HepG2 (cell line): ENCODE results near the gene MRPL34. TPM values are rescaled to one million over a fixed set of nuclear protein-coding genes. Genes with fewer than 3 reads are reported as not detected.

ENCODE experiments used
- CHCHD3 ChIP-seq: sonication (generic); formaldehyde crosslinking; IDR thresholded peaks from 2 replicates; pipeline ENCODE4 v1.8.0; 2022; ENCODE audit warnings: mild to moderate bottlenecking, missing genetic modification reagents, moderate library complexity
- MTA1 ChIP-seq: sonication (generic); formaldehyde crosslinking; IDR thresholded peaks from 2 replicates; pipeline ENCODE4 v1.4.0; 2020; ENCODE audit warnings: missing genetic modification reagents, mild to moderate bottlenecking, borderline replicate concordance
- PLRG1 ChIP-seq: fragments of 450-650 bp; conservative IDR thresholded peaks from 2 replicates; pipeline ENCODE4 v1.6.1; 2016
- SOX6 ChIP-seq, 2 experiments: fragments of 450-650 bp in 1 of 2; sonication (generic) in 1 of 2; formaldehyde crosslinking in 1 of 2; IDR thresholded peaks; 2 replicates each; pipeline versions ENCODE4 v1.4.0 to v1.6.1; 2017 to 2020; ENCODE audit warnings: antibody characterized with exemption in 1 of 2, mild to moderate bottlenecking in 1 of 2, missing genetic modification reagents in 1 of 2
- TCF12 ChIP-seq, 2 experiments: fragments of 450-650 bp in 1 of 2; sonication (generic) in 1 of 2; formaldehyde crosslinking in 1 of 2; IDR thresholded peaks; 2 replicates each; pipeline versions ENCODE4 v1.6.1 to v1.8.0; 2017 to 2022; ENCODE audit warnings: antibody characterized with exemption in 1 of 2, mild to moderate bottlenecking in 1 of 2, missing genetic modification reagents in 1 of 2, moderate library complexity in 1 of 2
- ZNF24 ChIP-seq: fragments of 450-650 bp; IDR thresholded peaks from 2 replicates; pipeline ENCODE4 v1.6.1; 2017; ENCODE audit warnings: antibody characterized with exemption, mild to moderate bottlenecking
- polyA plus RNA-seq, 8 experiments: library from polyadenylated mRNA; depleted of rRNA in 3 of 8; stranded (reverse) in 7 of 8; unstranded in 1 of 8; fragments of >200 nt; fragmentation: Illumina TruSeq in 4 of 8; extraction: Trizol in 4 of 8; gene quantifications; 2 replicates each; pipeline versions ENCODE4 v1.2.1 to v1.2.3, GENCODE V29; 2011 to 2016; ENCODE audit warnings: low read depth in 4 of 8, missing spikeins in 1 of 8, mixed read lengths in 1 of 8; ENCODE audit not compliant: insufficient read depth in 1 of 8
- total RNA-seq, 5 experiments: library from RNA; depleted of rRNA; stranded (reverse); fragments of >200 nt; fragmentation: Illumina TruSeq; extraction: Trizol; gene quantifications; 2 replicates each; pipeline ENCODE4 v1.2.3, GENCODE V29; 2016; ENCODE audit warnings: low read depth in 1 of 5
- TF ChIP-seq, protein P1 (sequence below): sonication (generic); formaldehyde crosslinking; IDR thresholded peaks from one replicate; pipeline ENCODE4 v1.5.1; 2020; ENCODE audit warnings: mild to moderate bottlenecking, missing genetic modification reagents; ENCODE audit errors: not compliant biosample characterization
- TF ChIP-seq, protein P2 (sequence below), 2 experiments: sonication (generic) in 1 of 2; formaldehyde crosslinking in 1 of 2; IDR thresholded peaks; 2 replicates each; pipeline versions ENCODE4 v1.4.0 to v1.6.1; 2016 to 2020; ENCODE audit warnings: borderline replicate concordance in 1 of 2, low read depth in 1 of 2, mild to moderate bottlenecking in 1 of 2, missing genetic modification reagents in 1 of 2
- TF ChIP-seq, protein P3 (sequence below): sonication (generic); formaldehyde crosslinking; IDR thresholded peaks from 2 replicates; pipeline ENCODE4 v1.4.0; 2020; ENCODE audit warnings: mild to moderate bottlenecking, missing genetic modification reagents

Gene MRPL34
- total and polyA plus RNA-seq, 2 of the 13 experiments (the other 11 are each of a cell fraction or from before 2014, with no cell fraction given): 74.0 to 77.3 TPM

DNA sequence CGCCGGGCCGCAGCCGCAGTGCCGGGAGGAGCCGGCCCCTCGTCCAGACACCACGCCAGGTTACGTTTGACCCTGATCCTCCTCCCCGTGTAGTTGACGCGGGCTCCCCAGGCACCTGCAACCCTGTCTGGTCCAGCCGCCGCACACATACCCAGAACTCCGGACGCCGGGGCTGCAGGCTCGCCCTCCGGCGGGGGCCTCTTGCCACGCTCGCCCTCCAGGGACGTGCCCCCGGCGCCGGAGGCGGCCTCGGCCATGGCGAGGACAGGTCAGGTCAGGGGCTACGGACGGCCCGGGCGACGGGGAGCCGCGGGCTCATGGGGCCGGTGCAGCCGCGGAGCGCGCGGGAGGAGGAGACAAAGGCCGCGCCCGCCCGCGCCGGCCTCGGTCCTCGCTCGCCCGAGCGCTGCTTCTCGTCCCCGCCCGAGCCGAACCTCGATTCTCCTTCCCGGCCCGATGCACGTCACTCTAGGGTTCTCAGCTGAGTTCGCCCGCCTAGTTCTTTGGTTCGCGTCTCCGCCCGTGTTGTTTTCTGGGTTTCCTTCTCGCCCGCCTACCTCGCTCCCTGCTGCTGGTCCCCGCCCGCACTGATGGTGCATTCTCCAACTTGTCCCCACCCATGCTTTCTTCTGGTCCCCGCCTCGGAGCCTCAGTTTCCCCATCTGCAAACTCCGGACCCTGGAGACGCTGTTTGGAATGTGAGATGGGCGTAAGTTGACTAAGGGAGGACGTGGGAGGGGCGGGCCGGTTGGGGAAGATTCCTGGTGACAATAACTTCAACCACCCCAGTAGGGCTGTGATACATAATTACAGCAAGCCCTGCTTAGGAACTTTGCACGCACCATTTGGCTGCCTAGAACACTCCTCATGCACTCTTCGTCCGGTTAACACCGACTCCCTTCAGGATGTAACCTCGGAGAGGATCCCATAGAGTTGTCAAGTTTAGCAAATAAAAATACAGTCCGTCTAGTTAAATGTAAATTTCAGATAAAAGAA lies 29.0 kb downstream of the MRPL34 start, which contains the start of gene ANO8 (continued):
- TF ChIP-seq, protein P1, sequence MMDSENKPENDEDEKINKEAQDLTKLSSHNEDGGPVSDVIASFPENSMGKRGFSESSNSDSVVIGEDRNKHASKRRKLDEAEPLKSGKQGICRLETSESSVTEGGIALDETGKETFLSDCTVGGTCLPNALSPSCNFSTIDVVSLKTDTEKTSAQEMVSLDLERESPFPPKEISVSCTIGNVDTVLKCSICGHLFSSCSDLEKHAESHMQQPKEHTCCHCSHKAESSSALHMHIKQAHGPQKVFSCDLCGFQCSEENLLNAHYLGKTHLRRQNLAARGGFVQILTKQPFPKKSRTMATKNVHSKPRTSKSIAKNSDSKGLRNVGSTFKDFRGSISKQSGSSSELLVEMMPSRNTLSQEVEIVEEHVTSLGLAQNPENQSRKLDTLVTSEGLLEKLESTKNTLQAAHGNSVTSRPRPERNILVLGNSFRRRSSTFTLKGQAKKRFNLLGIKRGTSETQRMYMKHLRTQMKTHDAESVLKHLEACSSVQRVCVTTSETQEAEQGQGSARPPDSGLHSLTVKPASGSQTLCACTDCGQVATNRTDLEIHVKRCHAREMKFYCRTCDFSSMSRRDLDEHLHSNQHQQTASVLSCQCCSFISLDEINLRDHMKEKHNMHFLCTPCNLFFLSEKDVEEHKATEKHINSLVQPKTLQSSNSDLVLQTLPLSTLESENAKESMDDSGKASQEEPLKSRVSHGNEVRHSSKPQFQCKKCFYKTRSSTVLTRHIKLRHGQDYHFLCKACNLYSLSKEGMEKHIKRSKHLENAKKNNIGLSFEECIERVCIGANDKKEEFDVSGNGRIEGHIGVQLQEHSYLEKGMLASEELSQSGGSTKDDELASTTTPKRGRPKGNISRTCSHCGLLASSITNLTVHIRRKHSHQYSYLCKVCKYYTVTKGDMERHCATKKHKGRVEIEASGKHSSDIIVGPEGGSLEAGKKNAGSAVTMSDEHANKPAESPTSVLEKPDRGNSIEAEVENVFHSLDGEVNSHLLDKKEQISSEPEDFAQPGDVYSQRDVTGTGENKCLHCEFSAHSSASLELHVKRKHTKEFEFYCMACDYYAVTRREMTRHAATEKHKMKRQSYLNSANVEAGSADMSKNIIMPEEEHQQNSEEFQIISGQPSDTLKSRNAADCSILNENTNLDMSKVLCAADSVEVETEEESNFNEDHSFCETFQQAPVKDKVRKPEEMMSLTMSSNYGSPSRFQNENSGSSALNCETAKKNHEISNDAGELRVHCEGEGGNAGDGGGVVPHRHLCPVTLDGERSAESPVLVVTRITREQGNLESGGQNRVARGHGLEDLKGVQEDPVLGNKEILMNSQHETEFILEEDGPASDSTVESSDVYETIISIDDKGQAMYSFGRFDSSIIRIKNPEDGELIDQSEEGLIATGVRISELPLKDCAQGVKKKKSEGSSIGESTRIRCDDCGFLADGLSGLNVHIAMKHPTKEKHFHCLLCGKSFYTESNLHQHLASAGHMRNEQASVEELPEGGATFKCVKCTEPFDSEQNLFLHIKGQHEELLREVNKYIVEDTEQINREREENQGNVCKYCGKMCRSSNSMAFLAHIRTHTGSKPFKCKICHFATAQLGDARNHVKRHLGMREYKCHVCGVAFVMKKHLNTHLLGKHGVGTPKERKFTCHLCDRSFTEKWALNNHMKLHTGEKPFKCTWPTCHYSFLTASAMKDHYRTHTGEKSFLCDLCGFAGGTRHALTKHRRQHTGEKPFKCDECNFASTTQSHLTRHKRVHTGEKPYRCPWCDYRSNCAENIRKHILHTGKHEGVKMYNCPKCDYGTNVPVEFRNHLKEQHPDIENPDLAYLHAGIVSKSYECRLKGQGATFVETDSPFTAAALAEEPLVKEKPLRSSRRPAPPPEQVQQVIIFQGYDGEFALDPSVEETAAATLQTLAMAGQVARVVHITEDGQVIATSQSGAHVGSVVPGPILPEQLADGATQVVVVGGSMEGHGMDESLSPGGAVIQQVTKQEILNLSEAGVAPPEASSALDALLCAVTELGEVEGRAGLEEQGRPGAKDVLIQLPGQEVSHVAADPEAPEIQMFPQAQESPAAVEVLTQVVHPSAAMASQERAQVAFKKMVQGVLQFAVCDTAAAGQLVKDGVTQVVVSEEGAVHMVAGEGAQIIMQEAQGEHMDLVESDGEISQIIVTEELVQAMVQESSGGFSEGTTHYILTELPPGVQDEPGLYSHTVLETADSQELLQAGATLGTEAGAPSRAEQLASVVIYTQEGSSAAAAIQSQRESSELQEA: no peak
- TF ChIP-seq ZNF24 (0 out of 2 replicates have a peak, but pooled peaks have one; percentile 17), SOX6 (IDR thresholded peaks at IDR 0.05) (no peak), SOX6 (CRISPR knock-in tag; IDR thresholded peaks at IDR 0.05) (peak; percentile 60), TCF12 (IDR thresholded peaks at IDR 0.05) (no peak), TCF12 (CRISPR knock-in tag; IDR thresholded peaks at IDR 0.05) (peak; percentile 90), PLRG1 (no peak), MTA1 (no peak), CHCHD3 (no peak)
- TF ChIP-seq, protein P2, sequence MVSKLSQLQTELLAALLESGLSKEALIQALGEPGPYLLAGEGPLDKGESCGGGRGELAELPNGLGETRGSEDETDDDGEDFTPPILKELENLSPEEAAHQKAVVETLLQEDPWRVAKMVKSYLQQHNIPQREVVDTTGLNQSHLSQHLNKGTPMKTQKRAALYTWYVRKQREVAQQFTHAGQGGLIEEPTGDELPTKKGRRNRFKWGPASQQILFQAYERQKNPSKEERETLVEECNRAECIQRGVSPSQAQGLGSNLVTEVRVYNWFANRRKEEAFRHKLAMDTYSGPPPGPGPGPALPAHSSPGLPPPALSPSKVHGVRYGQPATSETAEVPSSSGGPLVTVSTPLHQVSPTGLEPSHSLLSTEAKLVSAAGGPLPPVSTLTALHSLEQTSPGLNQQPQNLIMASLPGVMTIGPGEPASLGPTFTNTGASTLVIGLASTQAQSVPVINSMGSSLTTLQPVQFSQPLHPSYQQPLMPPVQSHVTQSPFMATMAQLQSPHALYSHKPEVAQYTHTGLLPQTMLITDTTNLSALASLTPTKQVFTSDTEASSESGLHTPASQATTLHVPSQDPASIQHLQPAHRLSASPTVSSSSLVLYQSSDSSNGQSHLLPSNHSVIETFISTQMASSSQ (IDR thresholded peaks at IDR 0.05; ENCODE audit: low read depth): no peak
- TF ChIP-seq, protein P2 (CRISPR knock-in tag; IDR thresholded peaks at IDR 0.05; ENCODE audit: borderline replicate concordance): peak; percentile 33; the same call in 1 of the 2 replicates
- TF ChIP-seq, protein P3, sequence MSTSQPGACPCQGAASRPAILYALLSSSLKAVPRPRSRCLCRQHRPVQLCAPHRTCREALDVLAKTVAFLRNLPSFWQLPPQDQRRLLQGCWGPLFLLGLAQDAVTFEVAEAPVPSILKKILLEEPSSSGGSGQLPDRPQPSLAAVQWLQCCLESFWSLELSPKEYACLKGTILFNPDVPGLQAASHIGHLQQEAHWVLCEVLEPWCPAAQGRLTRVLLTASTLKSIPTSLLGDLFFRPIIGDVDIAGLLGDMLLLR (CRISPR knock-in tag): peak; percentile 67; the same call in 1 of the 2 replicates
